Amygdala (tissue), 56 donors: ENCODE data around the gene SOWAHA.
"Not testable (repeated sequence)": the region's sequence is repeated elsewhere in the genome, so short reads cannot be mapped to it uniquely, and the experiment has no call there.

ENCODE experiments used
- DNase-seq, 56 donors: peaks; one replicate each; lab custom pipeline; 2025; lab: John Stamatoyannopoulos, UW

SOWAHA gene

GRCh38 chr5:132840313-132840712, 27.2 kb downstream of the SOWAHA start:
- DNase-seq, result no peak

- no peak for DNase-seq
These were observed 27.8 kb downstream of the SOWAHA start for GRCh38 chr5:132840896-132841295.

GRCh38 chr5:132841305-132841704, 28.2 kb downstream of the SOWAHA start:
- DNase-seq, result no peak

GRCh38 chr5:132848270-132848669, 35.2 kb downstream of the SOWAHA start:
- no peak for DNase-seq

- no peak for DNase-seq
These were observed 36.2 kb downstream of the SOWAHA start for GRCh38 chr5:132849347-132849746.

- DNase-seq, result no peak
These were observed 37.0 kb downstream of the SOWAHA start for GRCh38 chr5:132850066-132850465.

GRCh38 chr5:132853323-132853722, 40.2 kb downstream of the SOWAHA start:
- no peak for DNase-seq

GRCh38 chr5:132853790-132854189, 40.7 kb downstream of the SOWAHA start:
- no peak for DNase-seq

- DNase-seq, result no peak
These were observed 41.2 kb downstream of the SOWAHA start for GRCh38 chr5:132854301-132854700.

- not testable (repeated sequence) for DNase-seq
These were observed 41.9 kb downstream of the SOWAHA start for GRCh38 chr5:132854992-132855391.

GRCh38 chr5:132856011-132856410, 42.9 kb downstream of the SOWAHA start:
- DNase-seq, result no peak

- no peak for DNase-seq
These were observed 46.9 kb downstream of the SOWAHA start for GRCh38 chr5:132859889-132860437.

- DNase-seq, result no peak
These were observed 47.6 kb downstream of the SOWAHA start for GRCh38 chr5:132860742-132861141.

- peak in 1 of 56 donors; percentile 35 for DNase-seq
These were observed 52.7 kb downstream of the SOWAHA start for GRCh38 chr5:132865668-132866341.
